Activated CD4-positive, alpha-beta T cell treated with anti-CD3 and anti-CD28 coated beads for 36 hours (primary cell): Measurements from ENCODE around the gene ROR2. TPM values are rescaled to one million over a fixed set of nuclear protein-coding genes. Genes with fewer than 3 reads are reported as not detected.

Experiments
- ATAC-seq: fragments of 200-7000 bp; cut with Tn5 transposase; one replicate; pipeline ENCODE4 v1.10.0; 2021; ENCODE audit warnings: mild to moderate bottlenecking, moderate library complexity
- CTCF ChIA-PET: fragments of 350-600 bp; sonication (Branson Sonifier 250); formaldehyde crosslinking; loops from one replicate; lab custom pipeline; 2021; ENCODE audit warnings: antibody characterized with exemption; lab: Charles Lee
- POLR2A ChIA-PET: fragments of 350-600 bp; sonication (Branson Sonifier 250); formaldehyde crosslinking; loops from one replicate; lab custom pipeline; 2021; ENCODE audit warnings: antibody characterized with exemption, inconsistent platforms; lab: Charles Lee
- DNase-seq: peaks from one replicate; pipeline ENCODE4 v3.0.0-alpha.2; 2020
- H3K27ac Mint-ChIP-seq: one replicate; pipeline ENCODE4 v1.8.0; 2021; ENCODE audit warnings: mixed read lengths
- H3K27me3 Mint-ChIP-seq: one replicate; pipeline ENCODE4 v1.8.0; 2021; ENCODE audit warnings: mixed read lengths
- H3K36me3 Mint-ChIP-seq: one replicate; pipeline ENCODE4 v1.8.0; 2021; ENCODE audit warnings: low read depth, mixed read lengths
- H3K4me1 Mint-ChIP-seq: one replicate; pipeline ENCODE4 v1.8.0; 2021; ENCODE audit warnings: mixed read lengths
- H3K4me3 Mint-ChIP-seq: one replicate; pipeline ENCODE4 v1.8.0; 2021; ENCODE audit warnings: mild to moderate bottlenecking, moderate library complexity, mixed read lengths
- H3K9me3 Mint-ChIP-seq: one replicate; pipeline ENCODE4 v1.8.0; 2021; ENCODE audit warnings: low read depth, mixed read lengths
- intact Hi-C, 2 experiments: fragments of 100-400 bp; cut with DNase I in 1 of 2; cut with micrococcal nuclease in 1 of 2; formaldehyde crosslinking; loops; one replicate each; pipeline versions ENCODE4 v1.14.2 to v1.15.1; 2022 to 2024; cut with DNase I, micrococcal nuclease
- total RNA-seq, 2 experiments: library from RNA; stranded (reverse); gene quantifications; one replicate each; pipeline ENCODE4 v1.2.3, GENCODE V29; 2021

The ROR2 gene
- total RNA-seq, 2 experiments from 2014 or later, result not detected

GRCh38 chr9:91773156-91773555 lies 176.9 kb downstream of the ROR2 start:
- Mint-ChIP-seq H3K27me3 (peaks cover 15% of the 10 kb centered on the region), H3K4me3 (no peak overlapping the region), H3K27ac (no peak overlapping the region), H3K36me3 (no peaks in the 10 kb centered on the region), H3K9me3 (no peaks in the 10 kb centered on the region), H3K4me1 (no peaks in the 10 kb centered on the region)
- no peak for ATAC-seq
- DNase-seq, result no peak
- ChIA-PET CTCF (interaction anchor here (0.7 to 1.2 kb wide), 2 partner anchors 178 to 858 kb away, joined by 3 read pairs; no protein-coding TSS in a partner anchor), POLR2A (no interaction called here)
- intact Hi-C loops, result no loop called here

GRCh38 chr9:91771864-91772263 lies 178.2 kb downstream of the ROR2 start:
- no peak overlapping the region for H3K27ac Mint-ChIP-seq
- no peaks in the 10 kb centered on the region for H3K36me3 Mint-ChIP-seq
- CTCF ChIA-PET, result interaction anchor here (0.6 to 1.3 kb wide), 4 partner anchors 13 to 178 kb away, joined by 3 to 8 read pairs (median 4); partner anchors contain the start of gene ROR2
- no peaks in the 10 kb centered on the region for H3K4me1 Mint-ChIP-seq
- intact Hi-C loops, result no loop called here
- POLR2A ChIA-PET, result no interaction called here
- no peak for DNase-seq
- H3K4me3 Mint-ChIP-seq, result no peak overlapping the region
- no peaks in the 10 kb centered on the region for H3K9me3 Mint-ChIP-seq
- H3K27me3 Mint-ChIP-seq, result peaks cover 22% of the 10 kb centered on the region
- ATAC-seq, result no peak

- Mint-ChIP-seq H3K36me3 (no peaks in the 10 kb centered on the region), H3K4me1 (no peaks in the 10 kb centered on the region), H3K9me3 (no peaks in the 10 kb centered on the region), H3K27me3 (peaks cover 26% of the 10 kb centered on the region), H3K4me3 (no peak overlapping the region), H3K27ac (no peak overlapping the region)
- DNase-seq, result no peak
- ChIA-PET CTCF (interaction anchor here (0.9 to 1.3 kb wide), 4 partner anchors 12 to 179 kb away, joined by 3 to 8 read pairs (median 4); partner anchors contain the start of gene ROR2), POLR2A (no interaction called here)
- intact Hi-C loops, result no loop called here
- ATAC-seq, result no peak
Observed at GRCh38 chr9:91771027-91771426, 179.0 kb downstream of the ROR2 start.

DNA sequence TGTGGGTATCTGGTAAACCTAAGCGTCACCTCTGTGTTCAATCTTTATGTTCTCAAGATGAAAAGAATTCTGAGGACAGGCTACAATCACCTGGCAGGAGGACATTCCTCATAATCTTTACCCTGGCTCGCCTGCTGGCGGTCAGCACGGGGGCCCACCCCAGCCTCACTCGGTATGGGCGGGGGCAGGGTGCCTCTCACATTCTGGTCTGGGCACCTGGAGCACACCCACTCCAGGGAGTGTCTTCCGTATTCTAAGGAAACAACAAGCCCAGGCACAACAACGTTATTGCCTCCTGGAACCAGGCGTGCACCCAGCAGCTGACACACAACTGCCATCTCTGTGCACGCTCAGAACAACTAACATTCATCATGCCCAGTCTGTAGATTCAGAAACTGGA lies 179.8 kb downstream of the ROR2 start:
- ATAC-seq (no peak), DNase-seq (no peak)
- ChIA-PET CTCF (no interaction called here), POLR2A (no interaction called here)
- Mint-ChIP-seq H3K4me1 (no peaks in the 10 kb centered on the region), H3K4me3 (no peak overlapping the region), H3K9me3 (no peaks in the 10 kb centered on the region), H3K27ac (no peak overlapping the region), H3K36me3 (no peaks in the 10 kb centered on the region), H3K27me3 (peaks cover 27% of the 10 kb centered on the region)
- intact Hi-C loops, result no loop called here

- no peaks in the 10 kb centered on the region for H3K36me3 Mint-ChIP-seq
- POLR2A ChIA-PET, result no interaction called here
Observed at GRCh38 chr9:91768977-91769916, 180.8 kb downstream of the ROR2 start.

DNA sequence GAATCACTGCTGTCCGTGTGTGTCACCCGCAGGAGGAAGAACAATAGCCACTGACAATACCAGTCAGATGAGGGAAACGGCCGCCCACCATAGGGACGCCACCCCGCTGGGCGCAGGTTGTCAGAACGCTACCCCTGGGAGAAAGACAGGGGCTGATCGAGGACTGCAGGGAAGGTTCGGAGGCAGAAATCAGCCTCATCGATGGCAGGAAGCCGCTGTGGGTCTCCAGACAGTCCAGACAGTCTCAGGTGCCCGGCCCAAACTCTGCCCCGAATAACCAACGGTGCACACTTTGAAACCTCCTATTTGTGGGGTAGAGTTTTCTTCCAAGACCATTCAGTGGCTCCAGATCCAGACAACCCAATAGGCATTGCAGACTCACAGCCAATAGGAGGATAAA lies 181.5 kb downstream of the ROR2 start:
- Mint-ChIP-seq H3K36me3 (no peaks in the 10 kb centered on the region), H3K4me3 (no peak overlapping the region), H3K9me3 (no peaks in the 10 kb centered on the region), H3K27me3 (peaks cover 28% of the 10 kb centered on the region), H3K4me1 (no peaks in the 10 kb centered on the region), H3K27ac (no peak overlapping the region)
- DNase-seq (no peak), ATAC-seq (no peak)
- POLR2A ChIA-PET, result no interaction called here
- intact Hi-C loops, result no loop called here
- CTCF ChIA-PET, result no interaction called here

More at GRCh38 chr9:91768977-91769916, 180.8 kb downstream of the ROR2 start:
- CTCF ChIA-PET, result interaction anchor here (0.6 kb wide), 1 partner anchor 763 kb away, joined by 3 read pairs; no protein-coding TSS in a partner anchor
- H3K4me1 Mint-ChIP-seq, result no peaks in the 10 kb centered on the region
- intact Hi-C loops, result no loop called here
- DNase-seq (no peak), ATAC-seq (no peak)
- no peak overlapping the region for H3K27ac Mint-ChIP-seq
- H3K9me3 Mint-ChIP-seq, result no peaks in the 10 kb centered on the region
- peaks cover 32% of the 10 kb centered on the region for H3K27me3 Mint-ChIP-seq
- no peak overlapping the region for H3K4me3 Mint-ChIP-seq

GRCh38 chr9:91766315-91767069 lies 183.5 kb downstream of the ROR2 start:
- Mint-ChIP-seq H3K9me3 (no peaks in the 10 kb centered on the region), H3K36me3 (no peaks in the 10 kb centered on the region)
- POLR2A ChIA-PET, result no interaction called here

GRCh38 chr9:91765296-91765695 lies 184.7 kb downstream of the ROR2 start:
- Mint-ChIP-seq H3K9me3 (no peaks in the 10 kb centered on the region), H3K4me3 (no peak overlapping the region), H3K36me3 (no peaks in the 10 kb centered on the region), H3K27me3 (peaks cover 28% of the 10 kb centered on the region), H3K4me1 (no peaks in the 10 kb centered on the region), H3K27ac (no peak overlapping the region)
- DNase-seq (no peak), ATAC-seq (no peak)
- ChIA-PET CTCF (interaction anchor here (0.6 to 1.1 kb wide), 2 partner anchors 9 to 1455 kb away, joined by 3 to 4 read pairs; no protein-coding TSS in a partner anchor), POLR2A (no interaction called here)
- intact Hi-C loops, result no loop called here

More at GRCh38 chr9:91766315-91767069, 183.5 kb downstream of the ROR2 start:
- Mint-ChIP-seq H3K4me1 (no peaks in the 10 kb centered on the region), H3K27ac (no peak overlapping the region), H3K27me3 (peaks cover 28% of the 10 kb centered on the region), H3K4me3 (no peak overlapping the region)
- CTCF ChIA-PET, result interaction anchor here (0.6 to 1.3 kb wide), 3 partner anchors 9 to 182 kb away, joined by 3 read pairs; no protein-coding TSS in a partner anchor
- intact Hi-C loops, result no loop called here
- DNase-seq, result no peak
- no peak for ATAC-seq

DNA sequence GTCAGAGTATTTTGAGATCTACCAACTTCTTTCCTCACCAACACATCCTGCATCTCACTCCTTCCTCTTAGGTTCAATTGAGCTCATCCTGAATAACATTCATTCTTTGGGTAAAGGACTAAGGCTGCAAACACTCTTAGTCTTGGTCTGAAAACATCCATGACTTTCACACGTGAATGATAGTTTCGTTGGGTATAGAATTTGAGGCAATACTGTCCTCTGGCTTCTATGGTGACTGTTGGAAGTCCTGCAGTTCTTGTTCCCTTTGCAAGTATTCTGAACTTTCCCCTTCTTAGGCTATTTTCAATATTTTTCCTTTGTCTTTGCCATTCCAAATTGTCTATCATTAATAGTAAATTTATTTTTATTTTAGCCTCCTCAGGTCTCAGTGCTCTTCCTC lies 185.4 kb downstream of the ROR2 start:
- DNase-seq (no peak), ATAC-seq (no peak)
- no peaks in the 10 kb centered on the region for H3K4me1 Mint-ChIP-seq
- intact Hi-C loops, result no loop called here
- H3K27ac Mint-ChIP-seq, result no peak overlapping the region
- peaks cover 28% of the 10 kb centered on the region for H3K27me3 Mint-ChIP-seq
- ChIA-PET CTCF (interaction anchor here (1.1 kb wide), 1 partner anchor 9 kb away, joined by 4 read pairs; no protein-coding TSS in a partner anchor), POLR2A (no interaction called here)
- no peak overlapping the region for H3K4me3 Mint-ChIP-seq
- H3K36me3 Mint-ChIP-seq, result no peaks in the 10 kb centered on the region
- H3K9me3 Mint-ChIP-seq, result no peaks in the 10 kb centered on the region

DNA sequence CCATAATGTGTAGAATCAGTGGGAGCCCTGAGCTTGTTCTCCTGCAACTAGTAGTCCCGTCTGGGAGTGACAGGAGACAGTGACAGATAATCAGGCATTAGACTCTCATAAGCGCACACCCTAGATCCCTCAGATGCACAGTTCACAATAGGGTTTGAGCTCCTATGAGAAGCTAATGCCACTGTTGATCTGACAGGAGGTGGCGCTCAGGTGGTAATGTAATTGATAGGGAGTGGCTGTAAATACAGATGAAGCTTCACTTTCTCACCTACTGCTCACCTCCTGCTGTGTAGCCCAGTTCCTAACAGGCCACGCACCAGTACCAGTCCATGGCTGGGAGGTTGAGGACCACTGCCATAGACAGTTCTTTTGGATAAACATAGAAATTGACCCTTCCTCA lies 188.7 kb downstream of the ROR2 start:
- ChIA-PET CTCF (interaction anchor here (0.9 kb wide), 1 partner anchor 39 kb away, joined by 3 read pairs; no protein-coding TSS in a partner anchor), POLR2A (no interaction called here)
- H3K36me3 Mint-ChIP-seq, result no peaks in the 10 kb centered on the region
- no peak overlapping the region for H3K4me3 Mint-ChIP-seq
- intact Hi-C loops, result no loop called here
- no peak for DNase-seq
- no peak for ATAC-seq
- no peak overlapping the region for H3K27ac Mint-ChIP-seq
- H3K9me3 Mint-ChIP-seq, result no peaks in the 10 kb centered on the region
- H3K4me1 Mint-ChIP-seq, result no peaks in the 10 kb centered on the region
- peaks cover 16% of the 10 kb centered on the region for H3K27me3 Mint-ChIP-seq

GRCh38 chr9:91760906-91761305 lies 189.1 kb downstream of the ROR2 start:
- H3K27me3 Mint-ChIP-seq, result peaks cover 12% of the 10 kb centered on the region
- H3K36me3 Mint-ChIP-seq, result no peaks in the 10 kb centered on the region
- no peak overlapping the region for H3K27ac Mint-ChIP-seq
- CTCF ChIA-PET, result interaction anchor here (0.6 kb wide), 2 partner anchors 108 to 203 kb away, joined by 3 read pairs; no protein-coding TSS in a partner anchor
- ATAC-seq (no peak), DNase-seq (no peak)
- intact Hi-C loops, result no loop called here
- no peaks in the 10 kb centered on the region for H3K9me3 Mint-ChIP-seq
- H3K4me3 Mint-ChIP-seq, result no peak overlapping the region
- no peaks in the 10 kb centered on the region for H3K4me1 Mint-ChIP-seq
- POLR2A ChIA-PET, result no interaction called here
